Activated CD4-positive, alpha-beta T cell treated with anti-CD3 and anti-CD28 coated beads for 24 hours (primary cell): ENCODE data around the gene MFAP3L.
A peak's percentile ranks its signal among the peaks of the same experiment; 100 is the strongest.
"Not testable (repeated sequence)": the region's sequence is repeated elsewhere in the genome, so short reads cannot be mapped to it uniquely, and the experiment has no call there.

Source experiments
- DNase-seq, 2 donors: peaks; one replicate each; pipeline ENCODE4 v3.0.0-alpha.2; 2020; ENCODE audit warnings: low read depth in 2 of 2

Gene MFAP3L

GRCh38 chr4:170026253-170027021, at the start of gene MFAP3L:
Gene MFAP3L (minus strand): TSS chr4:170026395. CDS start chr4:170005877, 20,518 bp downstream.
- peak; percentile 58 to 63 for DNase-seq

DNA sequence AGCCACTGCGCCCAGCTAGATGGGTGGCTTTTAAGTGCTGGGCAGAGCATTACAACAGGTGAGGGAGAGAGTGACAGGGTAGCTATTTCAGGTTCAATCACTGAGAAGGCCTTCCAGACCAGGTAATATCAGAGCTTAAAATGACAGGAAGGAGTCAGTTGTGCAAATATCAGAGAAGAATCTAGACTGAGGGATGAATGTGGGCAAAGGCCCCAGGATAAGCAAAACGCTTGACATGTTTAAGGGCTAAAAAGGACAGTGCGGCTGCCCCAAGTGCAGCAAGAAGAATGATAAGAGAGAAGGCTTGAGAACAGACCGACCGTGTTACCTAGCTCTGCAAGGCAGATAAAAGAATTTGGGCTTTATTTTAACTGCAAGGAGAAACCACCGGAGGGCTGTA, 45.0 kb upstream of the MFAP3L start:
- no peak for DNase-seq

DNA sequence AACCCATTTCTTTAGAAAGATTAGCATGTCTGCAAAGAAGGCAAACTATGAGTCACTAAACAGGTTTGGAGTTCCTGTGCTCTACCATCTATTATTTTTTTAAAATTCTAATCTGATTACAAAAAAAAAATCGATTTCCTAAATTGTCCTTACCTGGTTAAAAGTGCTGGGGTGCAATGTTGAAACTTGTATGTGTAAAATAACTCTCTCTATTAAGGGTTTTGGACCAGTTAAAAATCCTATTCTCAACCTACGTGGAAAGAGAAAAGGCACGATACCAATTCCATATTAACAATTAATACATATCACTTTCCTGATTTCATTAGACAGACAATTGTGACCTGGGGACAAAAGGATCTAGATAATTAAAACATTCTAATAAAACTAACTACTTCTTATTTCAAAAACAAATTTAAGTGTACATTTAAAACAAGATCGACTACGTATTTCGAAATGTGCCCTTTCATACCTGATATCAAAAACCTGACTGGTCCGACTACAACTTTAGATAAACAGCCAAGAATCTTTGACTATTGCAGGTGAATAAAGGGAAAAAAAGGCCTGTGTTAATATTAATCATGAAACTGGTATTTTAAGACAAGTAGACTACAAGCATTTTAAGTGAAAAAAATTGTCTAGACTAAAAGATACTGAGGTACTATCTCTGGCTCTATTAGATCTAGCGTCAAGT, 42.4 kb upstream of the MFAP3L start:
- no peak for DNase-seq

- no peak for DNase-seq
Measured at GRCh38 chr4:170059421-170059820, 33.2 kb upstream of the MFAP3L start.

DNA sequence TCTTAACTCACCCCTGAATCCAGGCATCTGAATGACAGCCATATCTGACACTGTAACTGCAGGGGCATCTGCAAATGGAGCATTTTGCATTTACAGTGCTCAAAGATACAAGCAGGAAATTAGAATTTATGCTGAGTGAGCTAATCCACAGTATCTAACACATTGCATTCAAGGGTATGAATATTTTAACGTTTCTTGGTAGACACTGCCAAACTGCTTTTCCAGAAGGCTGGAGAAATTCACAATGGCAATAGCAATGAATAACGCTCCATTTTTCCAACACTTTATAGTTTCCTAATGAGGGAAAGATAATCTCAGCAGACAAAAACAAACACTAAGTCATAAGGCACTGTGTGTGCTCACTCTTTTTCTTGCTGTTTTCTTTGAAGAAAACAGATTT, 32.6 kb upstream of the MFAP3L start:
- DNase-seq: no peak

GRCh38 chr4:170057866-170058265, 31.7 kb upstream of the MFAP3L start:
- no peak for DNase-seq

DNA sequence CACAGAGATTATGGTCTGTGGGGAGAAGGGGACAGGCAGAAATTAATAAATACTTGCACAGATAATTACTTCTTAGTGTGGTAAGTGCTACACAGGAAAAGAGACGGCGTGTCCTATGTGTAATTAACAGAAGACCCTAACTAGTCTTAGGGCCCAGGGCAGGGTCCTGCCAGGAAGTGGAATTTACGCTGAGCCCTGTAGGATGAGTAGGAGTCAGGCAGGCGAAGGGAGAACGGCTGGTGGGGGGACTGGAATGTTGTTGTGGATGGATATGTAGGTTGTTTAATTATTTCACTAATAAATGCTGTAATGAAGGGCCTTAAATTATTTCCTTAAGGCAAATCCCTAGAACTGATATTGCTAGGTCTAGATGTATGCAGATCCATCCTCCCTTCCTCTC, 26.7 kb upstream of the MFAP3L start:
- DNase-seq: no peak

- DNase-seq: no peak
Measured at GRCh38 chr4:170051402-170051801, 25.2 kb upstream of the MFAP3L start.

DNA sequence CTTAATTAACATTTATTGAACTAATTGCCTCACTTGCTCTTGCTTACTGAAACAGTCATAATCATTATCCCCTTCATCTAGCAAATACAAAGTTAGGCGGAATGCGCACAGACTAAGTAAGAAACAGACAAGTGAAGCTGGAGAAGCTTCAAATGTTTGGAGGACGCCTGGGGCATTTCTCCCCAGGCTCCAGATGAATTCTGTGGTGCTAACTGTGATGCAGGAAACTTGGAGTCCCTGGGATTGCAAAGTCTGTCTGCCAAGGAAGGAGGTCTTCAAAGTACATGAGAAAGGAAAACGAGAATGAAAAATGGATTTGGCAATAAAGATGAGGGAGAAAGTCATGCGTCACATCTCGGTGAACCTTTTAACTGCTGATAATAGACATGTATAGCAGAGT, 23.6 kb upstream of the MFAP3L start:
- DNase-seq: no peak

DNA sequence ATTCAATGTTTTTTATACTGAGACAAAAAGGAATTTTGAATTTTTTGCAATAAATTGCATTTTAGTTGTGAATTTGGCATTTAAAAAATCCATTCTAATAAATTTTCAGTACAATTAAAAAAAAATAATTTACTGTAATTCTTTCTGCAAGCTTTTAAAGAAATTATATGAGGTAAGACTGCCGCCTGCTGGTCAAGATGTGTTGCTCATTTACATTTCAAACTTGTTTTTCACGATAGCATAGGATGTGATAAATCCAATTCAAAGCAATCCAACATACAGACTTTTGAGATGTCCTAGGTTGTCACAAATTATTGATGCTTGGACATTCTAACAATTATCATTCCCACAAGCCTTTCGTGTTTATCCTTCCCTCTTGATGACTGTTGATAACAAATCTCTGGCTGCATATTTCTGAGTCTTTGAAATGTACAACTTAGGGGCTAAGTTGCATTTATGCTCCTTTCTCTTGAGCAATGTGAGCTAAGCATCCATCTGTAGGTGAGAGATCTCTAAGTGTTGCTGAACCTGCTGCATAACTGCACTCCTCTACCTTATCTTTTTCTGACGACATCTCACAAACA, 21.7 kb upstream of the MFAP3L start:
- peak; percentile 42 to 47 for DNase-seq

DNA sequence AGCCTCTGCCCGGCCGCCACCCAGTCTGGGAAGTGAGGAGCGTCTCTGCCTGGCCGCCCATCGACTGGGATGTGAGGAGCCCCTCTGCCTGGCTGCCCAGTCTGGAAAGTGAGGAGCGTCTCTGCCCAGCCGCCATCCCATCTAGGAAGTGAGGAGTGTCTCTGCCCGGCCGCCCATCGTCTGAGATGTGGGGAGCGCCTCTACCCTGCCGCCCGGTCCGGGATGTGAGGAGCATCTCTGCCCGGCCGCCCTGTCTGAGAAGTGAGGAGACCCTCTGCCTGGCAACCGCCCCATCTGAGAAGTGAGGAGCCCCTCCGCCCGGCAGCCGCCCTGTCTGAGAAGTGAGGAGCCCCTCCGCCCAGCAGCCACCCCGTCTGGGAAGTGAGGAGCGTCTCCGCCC, 20.0 kb upstream of the MFAP3L start:
- DNase-seq: not testable (repeated sequence)

DNA sequence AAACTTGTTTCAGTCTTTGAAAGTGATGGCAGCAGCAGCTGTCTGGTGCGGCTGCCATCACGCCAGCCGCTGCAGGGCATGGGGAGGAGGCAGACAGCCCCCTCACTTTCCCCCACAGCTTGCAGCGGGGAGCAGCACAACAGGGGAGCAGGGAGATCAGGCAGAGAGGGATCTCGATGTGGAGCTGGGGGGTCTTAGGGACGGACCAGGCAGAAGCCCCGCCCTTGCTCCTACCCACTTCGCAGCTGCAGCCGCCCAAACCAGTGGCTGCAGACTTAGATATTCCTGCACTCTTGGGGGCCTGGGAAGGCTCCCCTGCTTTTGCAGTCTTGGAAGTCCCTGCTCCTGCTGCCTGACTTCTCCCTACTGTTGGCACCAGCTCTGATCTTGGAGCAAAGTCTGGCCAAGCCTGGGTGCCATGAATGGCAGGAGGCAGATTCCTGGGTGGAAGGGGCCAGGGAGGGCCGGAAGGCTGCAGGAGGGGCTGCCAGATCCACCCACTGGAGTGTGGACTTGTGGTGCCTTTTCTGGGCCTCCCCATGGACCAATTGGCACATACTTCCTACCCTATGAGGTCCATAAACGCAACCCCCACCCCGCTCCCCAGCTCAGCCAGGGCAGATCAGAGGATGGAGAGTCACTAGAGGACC, 14.0 kb upstream of the MFAP3L start:
- no peak for DNase-seq

- DNase-seq: no peak
Measured at GRCh38 chr4:170038769-170039168, 12.6 kb upstream of the MFAP3L start.

DNA sequence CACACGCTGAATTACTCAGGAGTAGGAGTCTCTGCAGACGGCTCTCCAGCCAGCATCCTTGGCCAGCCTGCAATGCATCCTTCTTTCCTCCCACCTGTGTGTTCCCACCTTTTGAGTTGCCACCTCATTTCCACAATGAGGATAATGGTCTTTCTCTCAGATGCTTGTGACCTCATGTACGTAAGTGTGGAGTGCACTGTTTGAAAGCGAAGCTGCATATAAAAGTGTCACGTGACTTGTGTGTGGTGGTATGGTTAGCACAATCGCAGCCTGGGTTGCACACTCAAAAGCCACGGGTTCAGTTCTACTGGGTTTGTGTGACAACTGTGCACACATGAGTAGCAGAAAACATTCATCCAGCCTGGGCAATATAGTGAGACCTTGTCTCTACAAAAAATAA, 12.0 kb upstream of the MFAP3L start:
- no peak for DNase-seq

DNA sequence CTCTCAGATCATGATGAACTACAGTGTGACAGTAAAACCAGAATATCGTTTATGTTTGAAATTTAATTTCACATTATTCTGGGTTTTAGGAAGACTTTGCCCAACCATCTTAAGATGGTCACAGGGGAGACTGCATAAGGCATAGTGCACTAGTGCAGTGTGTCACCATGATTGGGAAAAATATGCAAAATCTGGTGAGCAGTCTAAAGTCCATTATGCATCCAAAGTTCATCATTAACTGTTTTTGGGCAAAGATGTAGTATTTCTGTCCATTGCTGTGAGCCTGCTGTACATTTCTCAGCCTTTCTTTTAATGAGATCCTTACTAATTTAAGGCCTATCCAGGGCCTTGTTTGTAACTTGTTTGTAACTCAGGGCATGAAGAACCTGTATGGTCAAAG, 11.3 kb upstream of the MFAP3L start:
- DNase-seq: no peak

DNA sequence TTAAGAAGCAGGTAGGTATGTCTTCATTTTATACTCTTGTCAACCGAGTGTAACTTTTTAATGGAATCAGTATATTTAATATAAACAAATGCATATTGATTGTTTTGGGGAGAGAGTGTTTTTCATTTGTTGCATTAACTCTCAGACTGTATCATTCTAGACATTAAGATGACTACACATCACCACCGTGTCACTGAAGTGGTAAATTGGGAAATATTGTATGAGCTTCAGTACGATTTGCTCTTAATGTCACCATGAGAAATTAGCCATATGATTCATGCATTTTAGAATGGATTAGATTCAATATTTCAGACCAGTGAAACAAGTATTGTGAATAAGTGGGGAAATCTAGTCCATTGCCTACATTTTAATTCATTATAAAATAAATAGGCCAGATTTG, 9.7 kb upstream of the MFAP3L start:
- no peak for DNase-seq

- no peak for DNase-seq
Measured at GRCh38 chr4:170035231-170035630, 9.0 kb upstream of the MFAP3L start.

GRCh38 chr4:170033999-170034398, 7.8 kb upstream of the MFAP3L start:
- DNase-seq: no peak

DNA sequence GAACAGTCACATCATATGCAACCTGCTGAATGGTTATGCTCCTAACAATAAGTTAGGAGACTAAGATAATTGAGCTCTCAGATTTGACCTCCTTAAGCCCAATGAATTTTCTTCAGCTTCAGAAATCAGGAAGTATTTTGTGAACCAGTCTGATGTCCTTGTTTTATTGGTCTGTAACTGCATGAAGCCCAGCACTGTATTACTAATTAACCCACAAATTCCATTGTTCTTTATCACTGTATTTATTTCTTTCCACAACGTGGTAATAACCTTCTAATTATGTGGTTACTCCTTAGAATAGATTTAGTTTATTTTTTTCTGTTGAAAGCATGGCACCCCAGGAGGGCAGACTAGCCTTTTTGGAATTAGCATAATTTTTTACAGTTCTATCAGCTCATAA, 3.9 kb upstream of the MFAP3L start:
- no peak for DNase-seq

GRCh38 chr4:170027181-170027829, 1.1 kb upstream of the MFAP3L start:
- peak; percentile 86 to 90 for DNase-seq

DNA sequence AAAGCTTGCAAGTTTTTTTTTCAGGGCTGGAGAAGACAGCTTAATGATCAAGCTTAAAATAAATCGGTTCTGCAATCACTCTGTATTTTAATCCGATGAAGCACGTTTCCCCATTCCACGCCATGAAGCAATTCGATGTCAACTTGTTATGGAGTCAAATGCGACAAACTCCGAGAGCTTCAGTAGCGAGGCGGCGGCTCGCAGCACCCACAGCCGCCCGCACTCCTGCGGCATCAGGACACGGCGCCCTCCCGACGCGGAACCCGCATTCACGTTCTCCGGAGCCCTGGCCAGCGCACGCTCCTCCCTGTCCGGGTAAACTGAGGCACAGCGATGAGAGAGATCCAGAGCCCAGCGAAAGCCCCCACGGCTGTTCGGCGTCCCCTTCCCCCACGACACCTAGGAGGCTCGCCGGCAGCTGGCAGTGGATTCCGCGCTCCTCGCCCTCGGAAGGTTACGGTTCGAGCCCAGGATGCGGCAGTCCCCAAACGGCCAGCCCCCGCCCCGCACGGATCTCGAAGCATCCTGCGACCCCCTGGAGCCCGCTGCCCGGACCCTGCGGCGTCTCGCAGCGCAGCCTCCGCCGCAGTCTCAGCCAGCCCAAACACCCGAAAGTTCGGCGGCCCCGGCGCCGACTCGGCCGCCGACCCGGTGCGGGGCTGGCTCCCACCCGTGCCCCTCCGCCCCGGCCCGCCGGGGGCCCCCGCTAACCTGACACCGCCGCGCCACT, 507 bp downstream of the MFAP3L start:
- no peak for DNase-seq
